Renal pelvis (tissue), 3 donors: Measurements from ENCODE around the gene OR6B3. TPM values are rescaled to one million over a fixed set of nuclear protein-coding genes. Genes with fewer than 3 reads are reported as not detected.

ENCODE experiments used
- polyA plus RNA-seq, 3 donors: library from polyadenylated mRNA; unstranded; fragments of 120-200 nt; gene quantifications; one replicate each; pipeline ENCODE4 v1.2.1, GENCODE V29; 2013; ENCODE audit not compliant: insufficient read length in 3 of 3

OR6B3 gene
- polyA plus RNA-seq, 3 donors = not detected

Other genes starting within 250 kb of the OR6B3 start
- 100 to 1,000 TPM; 127 to 150 (median 139) TPM for gene NDUFA10, start 28.2 kb downstream of the OR6B3 start, polyA plus RNA-seq
- not detected for gene OR6B2, start 23.1 kb downstream of the OR6B3 start, polyA plus RNA-seq
- 10 to 100 TPM; 77.0 to 96.9 (median 94.3) TPM for gene COPS9, start 82.8 kb upstream of the OR6B3 start, polyA plus RNA-seq
- gene OTOS, start 87.1 kb upstream of the OR6B3 start, polyA plus RNA-seq = under 1 TPM in 1 of 3 donors, not detected in 2; 0.26 TPM